ENCODE measurements around the gene UNC119.

The UNC119 gene

DNA sequence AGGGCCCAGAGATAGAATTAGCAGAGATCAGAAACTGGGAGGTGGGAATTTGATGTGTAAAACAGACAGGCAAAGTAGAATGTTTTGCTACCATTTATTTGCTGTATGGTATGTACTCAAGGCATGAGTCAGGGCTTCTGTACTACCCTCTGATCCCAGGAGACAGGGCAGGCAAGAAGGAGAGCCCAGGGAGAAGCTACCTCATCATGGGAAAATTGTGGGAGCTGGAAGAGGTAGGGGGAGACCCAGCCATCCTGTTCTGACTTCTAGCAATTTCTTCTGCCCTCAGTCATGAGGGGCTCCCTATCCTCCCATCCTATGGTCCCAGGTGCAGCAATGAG, 20.6 kb upstream of the UNC119 start:
- DNase-seq (ENCODE audit: low spot score), result no peak

DNA sequence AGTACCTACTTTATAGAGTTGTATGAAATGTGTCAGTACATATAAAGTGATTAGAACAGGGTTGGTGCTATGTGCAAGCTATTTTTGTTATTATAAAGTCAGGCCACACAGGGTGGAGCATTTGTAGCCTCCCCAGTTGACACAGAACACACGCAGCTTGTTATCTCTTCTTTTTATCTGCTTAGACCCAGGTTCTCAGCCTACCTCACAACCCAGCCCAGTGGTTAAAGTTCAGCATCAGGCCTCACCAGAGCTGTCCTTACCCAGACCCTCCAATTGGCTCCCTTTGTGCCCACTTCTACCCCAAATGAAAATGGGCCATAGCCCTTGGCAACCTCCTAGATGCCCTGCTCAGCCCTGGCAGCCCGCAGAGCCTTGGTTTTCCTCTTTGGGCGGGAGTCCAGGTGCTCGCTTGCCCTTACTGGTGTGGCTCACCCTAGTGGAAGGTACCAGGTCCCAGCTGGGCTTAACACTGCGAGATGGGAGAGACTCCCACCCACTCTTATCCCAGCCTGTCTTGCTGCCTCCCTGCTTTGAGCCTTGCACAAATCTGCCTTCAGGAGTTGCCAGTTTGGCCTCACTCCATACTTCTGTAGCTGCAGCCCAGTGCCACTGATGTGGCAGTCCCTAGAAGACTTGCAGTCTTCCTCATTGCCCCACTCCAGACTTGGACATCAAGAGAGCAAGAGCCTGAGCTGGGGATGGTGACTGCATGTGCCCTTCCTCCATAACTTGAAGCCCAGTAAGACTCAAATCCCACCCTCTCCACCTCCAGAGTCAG, 20.0 kb upstream of the UNC119 start:
- no peak for DNase-seq (ENCODE audit: low spot score)

DNA sequence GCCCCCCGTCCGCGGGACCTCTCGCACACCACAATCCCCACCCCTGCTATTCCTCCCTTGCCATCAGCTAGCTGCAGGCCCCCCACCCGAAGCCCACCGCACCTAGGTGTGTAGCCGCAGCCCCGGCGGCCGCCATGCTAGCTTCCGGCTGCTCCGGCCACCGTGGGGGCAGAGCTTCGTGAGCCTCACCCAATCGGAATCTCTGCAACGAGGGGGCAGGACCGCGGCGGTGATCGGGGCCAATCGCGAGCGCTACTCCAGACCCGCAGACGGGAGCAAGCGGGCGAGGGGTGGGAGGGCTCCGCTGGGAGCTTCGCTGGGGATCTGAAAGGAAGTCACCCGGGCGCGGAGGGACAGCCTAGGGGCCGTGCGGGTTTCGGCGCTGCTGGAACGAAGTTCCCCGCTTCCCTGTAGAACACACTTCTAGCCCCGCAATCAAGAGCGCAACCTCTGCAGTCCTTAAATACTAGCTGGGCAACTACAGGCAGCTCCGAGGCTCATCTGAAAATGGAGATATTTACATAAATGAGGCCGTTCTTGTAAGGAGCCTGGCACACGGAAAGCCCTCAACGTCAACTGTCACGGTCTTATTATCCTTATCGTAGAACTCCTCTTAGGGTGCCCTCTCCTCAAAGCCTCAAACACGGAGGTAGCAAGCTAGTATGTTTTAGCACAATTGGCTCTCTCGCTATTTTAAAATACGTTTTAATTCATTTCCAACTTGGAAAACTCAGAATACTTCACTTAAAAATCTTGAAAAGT, 19.1 kb upstream of the UNC119 start, which contains the start of gene PIGS:
TSS of gene PIGS (minus strand) at position 164 of the 762 bp plus-strand sequence. CDS start at position 136, 28 bp downstream.
- DNase-seq (ENCODE audit: low spot score), result peak; percentile 95

- DNase-seq (ENCODE audit: low spot score), result peak; percentile 31
Observed at GRCh38 chr17:28570716-28571360, 18.4 kb upstream of the UNC119 start.

GRCh38 chr17:28569446-28569845, 17.0 kb upstream of the UNC119 start:
- no peak for DNase-seq (ENCODE audit: low spot score)

DNA sequence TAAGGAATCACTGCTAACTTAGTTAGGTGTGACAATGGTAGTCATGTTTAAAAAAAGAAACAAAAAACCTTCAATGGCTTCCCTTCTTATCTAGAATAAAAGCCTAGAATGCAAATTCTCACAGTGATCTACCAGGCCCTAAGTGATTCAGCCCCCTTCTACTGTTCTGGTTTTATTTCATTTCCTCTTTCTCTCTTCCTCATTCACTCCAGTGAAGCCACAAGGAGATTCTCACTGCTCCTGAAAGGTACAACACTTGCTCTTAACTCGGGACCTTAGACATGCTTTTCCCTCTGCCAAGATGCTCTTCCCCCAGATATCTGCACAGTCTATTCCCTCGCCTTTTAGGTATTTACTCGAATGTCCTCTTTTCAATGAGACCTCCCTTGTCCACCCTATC, 15.2 kb upstream of the UNC119 start:
- no peak for DNase-seq (ENCODE audit: low spot score)

DNA sequence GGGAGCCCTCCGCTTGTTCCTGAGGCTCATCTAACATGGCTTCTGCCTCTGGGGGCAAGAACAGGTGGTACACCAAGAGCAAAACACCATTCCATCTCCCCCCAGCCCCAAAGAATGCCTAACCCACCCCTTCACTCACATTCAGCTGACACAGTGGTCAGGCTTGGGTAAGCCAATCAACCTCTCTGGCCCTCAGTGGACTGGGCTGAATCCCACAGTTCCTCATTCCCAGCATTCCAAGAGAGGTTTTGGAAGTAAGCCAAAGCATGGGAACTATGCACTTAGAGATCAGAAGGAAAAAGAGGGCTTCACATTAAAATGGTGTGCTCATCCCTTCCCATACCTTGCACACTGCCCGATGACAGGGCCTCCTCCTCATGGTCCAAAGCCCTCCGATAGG, 11.1 kb upstream of the UNC119 start:
- DNase-seq (ENCODE audit: low spot score), result no peak

- no peak for DNase-seq (ENCODE audit: low spot score)
Observed at GRCh38 chr17:28555022-28555421, 2.6 kb upstream of the UNC119 start.

DNA sequence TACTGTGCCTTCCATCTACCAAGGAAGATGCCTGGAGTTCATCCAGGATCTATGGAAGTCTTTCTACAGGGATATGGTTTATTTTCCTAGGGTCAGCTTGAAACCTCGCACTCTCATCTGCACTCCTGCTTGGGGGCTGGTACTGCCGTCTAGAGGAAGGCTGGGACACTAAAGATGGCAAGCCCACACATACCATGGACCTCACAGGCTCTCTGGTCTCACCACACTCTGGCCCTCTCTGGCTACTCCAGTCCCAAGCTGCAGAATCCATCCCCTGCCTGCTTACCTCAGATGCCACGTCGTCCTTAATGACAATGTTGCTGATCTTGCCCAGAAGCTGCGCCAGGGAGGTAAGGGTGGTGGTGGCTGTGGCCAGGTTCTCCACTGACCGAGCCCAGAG, 2.1 kb upstream of the UNC119 start:
- DNase-seq (ENCODE audit: low spot score), result no peak

DNA sequence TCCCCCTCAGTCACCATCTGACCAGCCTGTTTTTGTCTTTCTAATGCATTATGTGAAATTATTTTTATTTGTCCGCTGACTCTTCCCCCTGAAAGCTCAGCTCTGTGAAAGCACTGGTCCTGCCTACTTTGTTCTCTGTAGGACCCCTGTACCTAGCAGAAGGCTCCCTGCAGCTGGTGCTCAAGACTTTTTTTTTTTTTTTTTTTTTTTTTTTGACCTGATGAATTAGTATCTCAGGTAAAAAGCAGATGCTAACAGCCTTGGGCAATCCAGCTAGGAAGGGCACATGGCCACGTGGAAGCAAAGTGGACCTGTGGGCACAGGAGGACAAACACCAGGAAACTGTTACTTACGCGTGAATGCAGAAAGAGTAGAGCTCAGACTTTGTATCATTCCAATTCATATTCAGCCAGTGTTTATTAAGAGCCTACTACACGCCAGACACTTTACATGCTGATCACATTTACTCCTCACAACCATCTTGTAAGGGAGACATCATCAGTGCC, 629 bp upstream of the UNC119 start:
- DNase-seq (ENCODE audit: low spot score), result no peak

DNA sequence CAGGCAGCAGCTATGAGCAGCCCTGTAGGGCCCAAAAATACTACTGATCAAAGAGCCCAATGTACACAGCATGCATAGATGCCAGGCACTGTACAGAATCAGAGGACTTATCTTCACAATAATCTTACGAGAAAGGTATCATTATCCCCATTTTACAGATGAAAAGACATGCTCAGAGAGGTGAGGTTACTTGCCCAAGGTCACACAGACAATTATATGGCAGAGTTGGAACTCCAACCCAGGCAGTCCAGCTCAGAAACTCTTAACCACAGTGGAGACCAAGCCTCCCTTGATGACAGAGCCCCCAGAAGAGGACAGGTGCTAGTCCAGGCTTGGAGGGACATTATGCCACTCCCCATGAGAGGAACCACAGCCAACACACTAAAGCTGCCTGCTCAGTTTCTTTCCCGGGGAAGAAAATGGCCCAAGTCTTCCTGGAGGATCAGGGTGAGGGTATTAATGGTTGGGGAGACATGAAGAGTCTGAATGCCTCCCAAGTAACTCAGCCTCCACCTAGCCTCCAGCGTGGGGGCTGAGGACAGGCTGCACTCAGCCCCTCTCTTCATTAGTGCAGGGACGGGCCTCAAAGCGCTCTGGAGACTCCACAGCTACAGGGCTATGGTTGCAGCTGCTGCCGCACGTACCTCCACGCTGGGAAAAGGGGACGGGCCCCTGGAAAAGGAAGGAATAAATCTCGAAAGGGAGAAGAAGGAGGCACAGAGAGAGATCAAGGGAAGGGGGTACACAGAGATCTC, 826 bp downstream of the UNC119 start:
- no peak for DNase-seq (ENCODE audit: low spot score)

DNA sequence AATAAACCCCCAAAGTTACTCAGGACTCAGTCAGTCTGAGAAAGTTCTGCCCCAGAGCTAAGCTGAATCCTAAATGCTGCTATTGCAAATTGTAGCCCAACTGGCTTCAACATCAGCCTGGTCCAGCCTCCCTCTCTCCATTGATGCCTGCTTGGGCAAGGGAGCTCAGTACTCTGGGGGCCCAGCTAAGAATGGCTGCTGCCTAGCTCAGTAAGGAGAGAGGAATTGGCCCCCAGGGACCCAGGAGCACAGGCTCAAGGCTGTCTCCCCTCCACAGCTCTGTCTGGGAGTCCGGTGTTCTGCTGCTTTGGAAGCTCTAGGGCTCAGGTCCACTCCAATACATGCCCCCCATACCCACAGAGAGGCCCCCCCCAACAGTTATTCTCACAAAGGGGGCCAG, 1.6 kb downstream of the UNC119 start:
- no peak for DNase-seq (ENCODE audit: low spot score)

DNA sequence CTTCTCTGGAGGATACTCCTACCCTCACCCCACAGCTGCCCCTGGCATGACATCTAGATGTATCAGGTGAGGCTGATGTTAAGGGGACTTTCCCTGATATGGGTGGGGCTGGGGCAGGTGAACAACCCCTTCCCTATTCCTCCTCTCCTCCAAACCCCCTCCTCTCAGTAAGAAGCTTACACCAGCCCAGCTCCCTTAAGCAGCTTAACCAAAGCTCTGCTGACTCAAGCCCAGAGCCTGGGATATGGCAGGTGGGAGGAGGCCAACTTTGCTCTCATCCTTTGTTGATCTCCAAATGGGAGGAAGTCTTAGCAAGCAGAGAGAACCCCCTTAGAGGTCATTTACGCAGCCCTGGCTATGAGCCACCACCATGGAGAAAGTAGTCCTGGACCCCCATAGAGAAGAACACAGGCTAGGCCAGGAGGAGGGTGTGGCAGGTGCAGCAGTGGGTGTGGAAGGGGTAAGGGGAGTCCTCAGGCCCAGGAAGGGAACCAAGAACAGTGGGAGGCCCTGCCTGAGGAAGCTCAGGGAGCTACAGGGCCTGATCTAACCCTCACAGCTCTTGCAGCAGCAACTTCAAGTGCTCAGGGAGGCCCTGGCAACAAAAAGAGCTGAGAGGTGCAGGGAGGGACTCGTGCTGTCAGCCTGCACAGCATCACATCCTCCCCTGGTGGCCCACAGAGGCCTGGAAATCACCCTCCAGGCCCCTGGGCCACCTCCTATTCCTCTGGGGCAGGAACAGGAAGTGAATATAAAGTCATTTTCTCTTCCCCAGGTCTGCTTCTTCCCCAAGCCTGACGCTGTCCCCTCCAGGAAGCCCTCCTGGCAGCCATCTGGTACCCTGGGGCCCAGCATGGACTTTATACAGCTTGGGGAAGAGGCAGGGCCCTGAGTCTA, 2.9 kb downstream of the UNC119 start:
- no peak for DNase-seq (ENCODE audit: low spot score)

DNA sequence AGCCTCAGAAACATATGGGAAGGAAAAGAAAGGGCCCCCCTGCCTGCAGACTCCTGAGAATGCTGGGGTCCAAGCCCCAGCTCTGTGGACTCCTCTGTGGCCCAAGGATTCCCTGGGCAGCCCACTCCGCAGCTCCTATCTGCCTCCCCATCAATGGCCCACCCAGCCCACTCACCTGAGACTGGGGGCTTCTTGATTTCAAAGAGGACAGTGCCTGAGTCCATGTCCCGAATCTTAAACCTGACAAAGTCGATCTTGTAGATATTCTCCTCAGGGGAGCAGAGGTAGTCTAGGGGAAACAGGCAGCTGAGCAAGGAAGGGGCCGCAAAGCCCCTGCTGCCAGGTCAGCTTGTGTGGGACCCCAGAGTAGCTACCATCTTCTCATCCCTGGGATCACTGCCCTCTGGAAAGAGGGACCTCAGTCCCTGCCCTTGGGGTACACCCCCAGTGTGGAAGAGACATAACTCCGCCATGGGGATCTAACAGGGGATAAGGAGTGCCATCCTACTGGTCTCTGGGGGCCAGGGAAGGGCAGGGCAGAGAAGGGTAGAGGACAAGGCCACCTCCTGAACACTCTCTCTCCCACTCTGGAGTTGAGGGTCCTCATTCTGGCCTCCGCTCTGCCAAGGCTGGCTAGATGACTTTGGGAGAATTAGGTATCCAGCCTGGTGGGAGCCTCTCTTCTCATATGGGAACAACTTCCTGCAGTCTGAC, 3.9 kb downstream of the UNC119 start:
- DNase-seq (ENCODE audit: low spot score), result no peak

DNA sequence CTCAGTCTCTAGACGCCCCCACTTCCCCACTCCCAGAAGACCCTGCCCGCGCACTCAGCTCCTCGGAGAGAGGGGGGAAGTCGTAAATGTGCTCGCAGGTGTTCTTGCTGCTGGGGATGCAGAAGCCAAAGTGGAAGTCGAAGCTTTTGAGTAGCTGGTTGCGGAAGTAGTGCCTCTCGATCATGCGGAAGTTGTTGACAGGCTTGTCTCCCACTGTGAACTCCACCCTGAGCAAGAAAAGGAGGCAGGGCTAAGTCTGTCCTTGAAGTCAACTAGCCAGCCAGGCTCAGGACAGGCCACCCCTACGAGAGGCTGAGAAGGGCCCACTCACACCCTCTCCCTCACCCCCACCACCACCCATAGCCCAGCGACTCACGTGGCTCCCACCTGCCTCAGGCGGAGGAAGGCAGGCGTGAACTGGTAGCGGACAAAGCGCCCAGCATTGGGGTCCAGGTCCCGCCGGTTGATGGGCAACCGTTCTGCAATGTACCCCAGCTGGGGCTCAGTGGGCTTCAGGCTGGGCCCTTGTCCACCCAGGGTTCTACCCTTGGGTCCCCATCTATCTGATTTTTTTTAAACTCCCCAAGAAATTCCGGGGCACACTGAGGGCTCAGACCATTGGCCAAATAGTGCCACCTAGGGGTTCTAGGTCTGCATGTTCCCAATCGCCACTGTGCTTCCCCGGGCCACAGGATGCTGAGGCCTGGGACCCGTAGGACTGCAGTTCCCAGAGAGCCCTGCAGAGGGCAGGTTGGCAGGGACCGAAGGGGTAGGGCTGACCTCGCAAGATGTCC, 4.6 kb downstream of the UNC119 start:
- peak; percentile 54 for DNase-seq (ENCODE audit: low spot score)

DNA sequence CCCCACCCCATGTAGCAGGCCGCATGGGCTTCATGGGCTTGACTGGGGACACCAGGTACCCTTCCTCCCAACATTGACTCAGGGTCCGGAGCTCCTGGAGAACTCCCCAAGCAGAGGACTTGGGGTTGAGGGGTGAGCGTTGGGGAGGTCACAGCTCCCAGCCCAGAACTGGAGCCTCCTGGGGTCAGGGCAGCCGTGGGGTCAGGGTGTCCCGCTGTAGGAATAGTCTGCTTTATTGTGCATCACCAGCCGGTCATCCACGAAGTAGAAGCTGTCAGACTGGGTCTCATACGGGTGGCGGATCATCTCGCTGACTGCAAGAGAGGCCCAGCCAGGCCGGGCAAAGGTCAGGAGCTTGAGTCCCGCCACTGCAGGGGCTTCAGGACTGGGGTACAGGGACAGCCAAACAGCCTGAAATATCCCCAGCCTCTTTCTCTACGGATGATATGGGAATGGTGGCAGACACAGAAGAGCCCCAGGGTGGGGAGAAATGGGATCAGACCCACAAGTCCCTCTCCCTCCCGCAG, 5.3 kb downstream of the UNC119 start:
- no peak for DNase-seq (ENCODE audit: low spot score)

GRCh38 chr17:28545787-28546415, 6.5 kb downstream of the UNC119 start:
- no peak for DNase-seq (ENCODE audit: low spot score)

GRCh38 chr17:28545141-28545503, 7.3 kb downstream of the UNC119 start:
- DNase-seq (ENCODE audit: low spot score), result no peak

All from globus pallidus (tissue), 1 donor.